GM18508 (cell line): Measurements from ENCODE around the gene FILIP1L.
"Not testable (repeated sequence)": the region's sequence is repeated elsewhere in the genome, so short reads cannot be mapped to it uniquely, and the experiment has no call there.

Source experiments
- ATAC-seq: cut with Tn5 transposase; IDR thresholded peaks from one replicate; pipeline ENCODE4 v1.9.1; 2021; ENCODE audit warnings: moderate number of reproducible peaks; ENCODE audit not compliant: insufficient read depth, unreplicated experiment

Gene FILIP1L

DNA sequence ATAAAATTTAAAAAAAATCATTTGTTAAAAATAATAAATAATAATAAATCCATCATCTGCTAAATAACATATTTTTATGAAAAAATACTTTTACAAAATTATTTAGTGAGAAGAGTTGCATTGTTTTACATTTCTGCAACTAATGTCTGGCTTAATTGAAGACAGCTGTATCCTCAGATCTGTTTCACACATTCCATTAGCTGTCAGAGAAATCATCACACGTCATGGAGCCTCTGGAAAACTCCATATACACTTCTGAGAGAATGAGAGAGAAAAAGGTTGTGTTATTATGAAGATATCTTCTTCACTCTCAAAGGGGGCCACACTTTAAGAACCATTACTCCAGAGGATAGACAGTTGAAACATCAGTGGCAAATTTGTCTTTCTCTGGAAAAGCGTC is 255.8 kb downstream of the FILIP1L start:
- no peak for ATAC-seq

GRCh38 chr3:99857278-99857677 is 257.0 kb downstream of the FILIP1L start:
- ATAC-seq, result no peak

- ATAC-seq, result no peak
Observed at GRCh38 chr3:99856437-99857220, 257.7 kb downstream of the FILIP1L start.

DNA sequence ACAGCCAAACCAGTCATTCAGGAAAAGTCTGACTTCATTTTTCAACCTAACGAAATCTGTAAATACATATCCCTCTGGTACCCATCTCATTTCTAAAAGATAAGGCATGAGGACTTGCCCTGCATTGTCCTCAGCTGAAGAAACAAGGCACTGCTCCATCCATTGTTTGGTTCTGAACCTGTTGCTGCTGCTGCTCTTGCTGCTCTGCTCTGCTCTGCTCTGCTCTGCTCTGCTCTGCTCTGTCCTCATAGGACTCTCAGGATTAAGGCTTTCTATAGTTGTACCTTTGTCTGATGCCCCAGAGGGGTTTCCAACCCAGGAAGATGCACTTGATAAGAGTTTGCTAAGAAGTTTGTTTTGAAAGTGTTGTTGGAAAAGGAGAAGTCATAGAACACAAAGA is 258.4 kb downstream of the FILIP1L start:
- ATAC-seq, result no peak

- no peak for ATAC-seq
Observed at GRCh38 chr3:99854756-99855298, 259.5 kb downstream of the FILIP1L start.

GRCh38 chr3:99852851-99853250 is 261.4 kb downstream of the FILIP1L start:
- ATAC-seq, result no peak

DNA sequence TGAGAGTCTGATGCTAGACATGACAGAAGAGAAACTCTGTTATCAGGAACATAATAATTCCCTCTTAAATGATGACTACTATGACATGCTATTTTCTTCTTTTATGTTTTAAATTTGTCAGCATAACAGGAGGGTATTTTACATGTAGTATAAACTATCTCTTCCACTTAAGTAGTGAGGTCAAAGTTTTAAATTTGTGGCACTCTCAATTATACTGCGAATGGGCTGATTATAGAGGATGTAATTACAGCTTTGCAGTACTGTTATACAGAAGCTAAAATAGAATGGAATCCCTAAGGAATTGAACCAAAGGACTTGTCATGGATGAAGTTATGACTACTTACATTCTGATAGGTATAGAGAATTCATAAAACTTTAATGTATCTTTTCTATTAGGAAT is 262.3 kb downstream of the FILIP1L start:
- ATAC-seq, result no peak

DNA sequence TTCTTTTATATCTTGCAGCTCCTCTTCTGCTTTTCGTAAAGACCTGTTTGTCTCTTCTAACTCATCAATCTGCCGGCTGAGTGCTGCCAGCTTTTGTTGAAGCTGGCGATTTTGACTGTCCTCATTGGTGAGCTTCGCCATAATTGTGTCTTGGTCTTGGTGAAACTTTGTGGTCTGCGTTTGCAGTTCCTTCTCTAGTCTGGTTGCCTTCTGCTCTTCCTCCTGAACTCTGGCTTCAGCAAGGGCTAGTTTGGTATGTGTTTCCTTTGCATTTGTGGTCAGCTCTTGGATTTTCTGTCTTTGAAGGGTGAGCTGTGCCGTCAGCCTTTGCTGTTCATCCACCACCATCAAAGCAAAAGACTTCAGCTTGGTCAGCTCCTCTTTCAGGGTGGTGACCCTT is 263.7 kb downstream of the FILIP1L start:
- ATAC-seq, result no peak

DNA sequence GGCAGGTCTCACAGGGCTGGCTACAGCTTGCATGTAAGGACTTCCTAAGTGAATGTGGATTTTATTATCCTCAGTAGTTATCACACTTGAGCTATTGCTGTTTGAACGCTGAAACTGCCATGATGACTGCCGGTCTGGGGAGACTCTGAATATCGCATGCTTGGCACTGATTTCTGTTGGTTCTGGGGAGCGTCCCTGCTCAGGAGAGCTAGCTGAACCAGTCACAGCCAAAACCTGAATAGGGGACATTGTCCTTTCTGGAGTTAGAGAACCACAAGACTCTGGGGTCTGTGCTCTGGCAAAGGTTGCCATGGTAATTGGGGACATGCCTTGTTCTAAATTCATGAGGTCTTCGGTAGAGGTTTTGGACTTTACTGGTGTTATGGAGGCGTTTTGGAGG is 265.9 kb downstream of the FILIP1L start:
- ATAC-seq, result no peak

DNA sequence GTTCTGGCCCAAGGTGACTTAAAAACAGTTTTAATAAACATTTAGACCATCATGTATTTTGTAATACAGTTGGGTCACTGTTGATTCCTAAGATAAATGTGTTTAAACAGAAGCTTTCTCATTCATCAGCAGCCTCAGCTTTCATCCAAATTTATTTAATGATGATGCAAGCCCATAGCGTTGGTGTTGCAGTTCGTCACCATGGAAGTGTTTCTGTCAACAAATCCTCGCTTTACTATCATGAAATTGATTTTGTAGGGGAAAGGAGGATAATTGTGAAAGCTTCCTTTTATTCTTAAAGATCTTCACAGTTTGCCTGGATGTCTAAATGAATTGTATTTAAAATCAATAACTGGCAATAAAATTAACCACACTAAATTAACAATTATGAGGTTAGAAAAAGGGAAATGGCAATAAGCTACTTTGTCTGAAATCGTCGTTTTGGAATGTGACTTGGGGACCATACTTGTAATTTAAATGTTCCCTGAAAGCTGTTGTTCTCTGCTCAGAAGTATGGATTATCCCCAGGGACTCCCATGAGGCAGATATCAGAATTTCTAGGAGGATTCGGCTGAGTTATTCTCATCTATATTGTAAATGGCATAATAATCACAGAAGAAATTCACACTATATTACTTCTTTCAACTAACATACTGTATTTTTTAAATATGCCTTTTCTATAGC is 267.7 kb downstream of the FILIP1L start:
- ATAC-seq, result no peak

- no peak for ATAC-seq
Observed at GRCh38 chr3:99845999-99846398, 268.3 kb downstream of the FILIP1L start.

DNA sequence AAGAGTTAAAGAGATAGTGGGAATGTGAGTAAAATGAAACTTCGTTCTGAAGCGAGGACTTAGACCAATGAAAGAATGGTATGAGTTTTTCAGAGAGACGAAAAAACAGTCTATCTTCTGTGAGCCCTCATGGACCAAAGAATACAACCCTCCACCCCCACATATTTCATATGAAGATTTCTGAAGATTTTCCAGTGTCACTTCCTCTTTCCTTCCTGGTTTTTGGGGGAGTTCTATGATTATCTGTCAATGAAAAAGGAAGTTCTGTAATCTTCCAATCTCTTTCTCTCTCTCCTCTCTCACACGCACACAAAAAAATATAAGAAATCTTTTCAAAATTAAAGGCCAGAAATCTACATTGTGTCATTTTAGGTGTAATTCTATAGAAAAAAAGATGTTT is 269.0 kb downstream of the FILIP1L start:
- no peak for ATAC-seq

DNA sequence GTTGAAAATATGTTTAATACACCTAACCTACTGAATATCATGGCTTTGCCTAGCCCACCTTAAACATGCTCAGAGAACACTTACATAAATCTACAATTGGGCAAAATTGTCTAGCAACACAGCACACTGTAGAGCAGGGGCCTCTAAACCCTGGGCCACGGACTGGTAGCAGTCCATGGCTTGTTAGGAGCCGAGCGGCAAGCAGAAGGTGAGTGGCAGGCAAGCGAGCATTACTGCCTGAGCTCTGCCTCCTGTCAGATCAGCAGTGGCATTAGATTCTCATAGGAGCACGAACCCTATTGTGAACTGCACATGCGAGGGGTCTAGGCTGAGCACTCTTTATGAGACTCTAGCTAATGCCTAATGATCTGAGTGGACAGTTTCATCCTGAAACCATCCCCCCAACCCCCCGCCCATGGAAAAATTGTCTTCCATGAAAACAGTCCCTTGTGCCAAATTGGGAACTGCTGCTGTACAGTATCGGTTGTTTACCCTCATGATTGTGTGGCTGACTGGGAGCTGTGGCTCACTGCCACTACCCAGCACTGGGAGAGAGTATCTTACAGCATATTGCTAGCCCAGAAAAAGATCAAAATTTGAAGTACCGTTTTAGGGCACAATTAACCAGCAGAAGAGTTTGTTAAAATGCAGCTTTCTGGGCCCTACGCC is 270.6 kb downstream of the FILIP1L start:
- ATAC-seq, result no peak

- no peak for ATAC-seq
Observed at GRCh38 chr3:99842826-99843589, 271.3 kb downstream of the FILIP1L start.

DNA sequence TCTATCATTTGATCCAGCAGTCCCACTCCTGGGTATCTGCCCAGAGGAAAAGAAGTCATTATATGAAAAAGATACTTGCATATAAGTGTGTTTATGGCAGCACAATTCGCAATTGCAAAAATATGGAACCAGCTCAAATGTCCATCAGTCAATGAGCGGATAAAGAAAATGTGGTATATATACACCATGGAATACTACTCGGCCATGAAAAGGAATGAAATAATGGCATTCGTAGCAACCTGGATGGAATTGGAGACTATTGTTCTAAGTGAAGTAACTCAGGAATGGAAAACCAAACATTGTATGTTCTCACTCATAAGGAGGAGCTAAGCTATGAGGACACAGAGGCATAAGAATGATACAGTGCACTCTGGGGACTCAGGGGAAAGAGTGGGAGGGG is 272.4 kb downstream of the FILIP1L start:
- ATAC-seq, result not testable (repeated sequence)

DNA sequence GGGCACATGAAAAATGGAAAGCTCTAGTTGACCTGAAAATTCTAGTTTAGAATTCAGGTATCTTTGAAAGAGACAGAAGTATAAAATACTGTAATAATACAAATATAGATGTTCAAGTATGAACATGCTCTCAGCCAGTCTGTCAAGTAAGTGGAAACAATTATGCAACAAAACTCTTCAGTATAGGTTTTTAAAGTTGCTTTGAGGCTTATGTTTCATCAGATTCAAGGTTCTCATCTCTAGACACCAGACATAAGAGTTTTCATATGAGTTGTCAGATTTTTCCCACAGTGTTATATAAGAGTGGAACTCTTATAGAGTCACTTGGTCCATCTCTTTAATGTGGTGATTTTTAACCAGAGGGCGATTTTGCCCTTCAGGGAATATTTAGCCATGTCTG is 274.7 kb downstream of the FILIP1L start:
- no peak for ATAC-seq

GRCh38 chr3:99838755-99839154 is 275.5 kb downstream of the FILIP1L start:
- no peak for ATAC-seq

GRCh38 chr3:99837715-99838114 is 276.6 kb downstream of the FILIP1L start:
- no peak for ATAC-seq

DNA sequence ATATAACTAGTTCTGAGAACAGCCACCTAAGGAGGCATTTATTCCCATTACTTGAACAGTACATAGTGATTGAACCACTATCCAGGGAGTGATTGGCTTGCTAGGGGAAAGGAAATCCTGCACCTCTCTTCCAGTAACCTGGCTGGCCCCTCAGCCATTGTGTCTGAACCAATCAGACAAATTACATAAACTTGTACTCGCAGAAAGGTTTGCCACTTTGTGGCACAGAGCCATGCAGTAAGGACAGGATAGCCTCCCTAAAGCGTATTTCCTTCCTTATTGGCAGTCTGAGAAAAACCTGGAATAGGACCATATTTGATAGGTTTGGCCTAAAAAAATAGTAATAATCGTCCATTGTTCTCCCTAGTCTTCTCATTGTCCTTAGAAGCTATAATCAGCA is 277.6 kb downstream of the FILIP1L start:
- ATAC-seq, result no peak

- no peak for ATAC-seq
Observed at GRCh38 chr3:99834211-99834957, 279.9 kb downstream of the FILIP1L start.
